HepG2 (cell line): ENCODE data around the gene IL5RA. TPM values are rescaled to one million over a fixed set of nuclear protein-coding genes. Genes with fewer than 3 reads are reported as not detected.
A peak's percentile ranks its signal among the peaks of the same experiment; 100 is the strongest.

Experiments
- BRF2 ChIP-seq: sonication (generic); formaldehyde crosslinking; IDR thresholded peaks from 2 replicates; pipeline ENCODE4 v1.8.1; 2022; ENCODE audit warnings: mild to moderate bottlenecking, missing genetic modification reagents
- DPF2 ChIP-seq: sonication (generic); formaldehyde crosslinking; IDR thresholded peaks from 2 replicates; pipeline ENCODE4 v1.4.0; 2020; ENCODE audit warnings: mild to moderate bottlenecking, low read depth, missing genetic modification reagents, borderline replicate concordance
- FOXK2 ChIP-seq: fragments of 450-650 bp; IDR thresholded peaks from 2 replicates; pipeline ENCODE4 v1.6.1; 2016
- MIXL1 ChIP-seq: IDR thresholded peaks from 2 replicates; pipeline ENCODE4 v1.6.1; 2016
- NAIF1 ChIP-seq: sonication (generic); formaldehyde crosslinking; IDR thresholded peaks from 2 replicates; pipeline ENCODE4 v1.5.0; 2020; ENCODE audit warnings: mild to moderate bottlenecking, missing genetic modification reagents, borderline replicate concordance
- NFRKB ChIP-seq: fragments of 450-650 bp; IDR thresholded peaks from 2 replicates; pipeline ENCODE4 v1.6.1; 2017
- NR2F6 ChIP-seq, 2 experiments: IDR thresholded peaks; 2 replicates each; pipeline ENCODE4 v1.6.1; 2016; ENCODE audit warnings: antibody characterized with exemption in 1 of 2, mild to moderate bottlenecking in 1 of 2
- ZBTB7A ChIP-seq: sonication (generic); formaldehyde crosslinking; IDR thresholded peaks from 2 replicates; pipeline ENCODE4 v1.8.0; 2022; ENCODE audit warnings: mild to moderate bottlenecking, missing genetic modification reagents
- ZNF234 ChIP-seq: sonication (generic); formaldehyde crosslinking; conservative IDR thresholded peaks from 2 replicates; pipeline ENCODE4 v1.5.1; 2020; ENCODE audit warnings: mild to moderate bottlenecking, missing genetic modification reagents
- ZNF280D ChIP-seq: sonication (generic); formaldehyde crosslinking; IDR thresholded peaks from 2 replicates; pipeline ENCODE4 v1.5.1; 2020; ENCODE audit warnings: mild to moderate bottlenecking, missing genetic modification reagents
- ZNF331 ChIP-seq: sonication (generic); formaldehyde crosslinking; IDR thresholded peaks from 2 replicates; pipeline ENCODE4 v1.4.0; 2020; ENCODE audit warnings: missing genetic modification reagents
- ZNF350 ChIP-seq: sonication (generic); formaldehyde crosslinking; IDR thresholded peaks from 2 replicates; pipeline ENCODE4 v1.4.0; 2020; ENCODE audit warnings: mild to moderate bottlenecking, low read depth, missing genetic modification reagents, borderline replicate concordance
- ZNF44 ChIP-seq: sonication (generic); formaldehyde crosslinking; IDR thresholded peaks from 2 replicates; pipeline ENCODE4 v1.5.1; 2020; ENCODE audit warnings: mild to moderate bottlenecking, missing genetic modification reagents
- polyA plus RNA-seq, 8 experiments: library from polyadenylated mRNA; depleted of rRNA in 3 of 8; stranded (reverse) in 7 of 8; unstranded in 1 of 8; fragments of >200 nt; fragmentation: Illumina TruSeq in 4 of 8; extraction: Trizol in 4 of 8; gene quantifications; 2 replicates each; pipeline versions ENCODE4 v1.2.1 to v1.2.3, GENCODE V29; 2011 to 2016; ENCODE audit warnings: low read depth in 4 of 8, missing spikeins in 1 of 8, mixed read lengths in 1 of 8; ENCODE audit not compliant: insufficient read depth in 1 of 8
- total RNA-seq, 5 experiments: library from RNA; depleted of rRNA; stranded (reverse); fragments of >200 nt; fragmentation: Illumina TruSeq; extraction: Trizol; gene quantifications; 2 replicates each; pipeline ENCODE4 v1.2.3, GENCODE V29; 2016; ENCODE audit warnings: low read depth in 1 of 5
- TF ChIP-seq, protein P1 (sequence below): sonication (generic); formaldehyde crosslinking; IDR thresholded peaks from 2 replicates; pipeline ENCODE4 v1.9.0; 2021; ENCODE audit warnings: missing genetic modification reagents, borderline replicate concordance
- TF ChIP-seq, protein P2 (sequence below): fragments of 450-650 bp; IDR thresholded peaks from 2 replicates; pipeline ENCODE4 v1.6.1; 2017
- TF ChIP-seq, protein P3 (sequence below): IDR thresholded peaks from 2 replicates; pipeline ENCODE4 v1.6.1; 2016
- TF ChIP-seq, protein P4 (sequence below): sonication (generic); formaldehyde crosslinking; IDR thresholded peaks from 2 replicates; pipeline ENCODE4 v1.5.0; 2020; ENCODE audit warnings: mild to moderate bottlenecking, missing genetic modification reagents

Gene IL5RA
- total and polyA plus RNA-seq, 2 of the 13 experiments (the other 11 are each of a cell fraction or from before 2014, with no cell fraction given), result not detected

GRCh38 chr3:3126477-3127431 is 16.6 kb upstream of the IL5RA start, which contains the start of gene TRNT1 (continued):
- TF ChIP-seq ZNF331 (CRISPR knock-in tag) (no peak), NAIF1 (CRISPR knock-in tag) (0 out of 2 replicates have a peak, but pooled peaks have one; percentile 63), ZNF234 (CRISPR knock-in tag) (peak; percentile 87; the same call in 1 of the 2 replicates), BRF2 (CRISPR knock-in tag) (peak; percentile 35; the same call in 1 of the 2 replicates), ZNF44 (CRISPR knock-in tag) (0 out of 2 replicates have a peak, but pooled peaks have one; percentile 76), NR2F6 (IDR thresholded peaks at IDR 0.05) (no peak), NR2F6 (CRISPR knock-in tag; IDR thresholded peaks at IDR 0.05) (0 out of 2 replicates have a peak, but pooled peaks have one; percentile 19), MIXL1 (CRISPR knock-in tag) (no peak), FOXK2 (no peak), DPF2 (CRISPR knock-in tag) (no peak), ZBTB7A (CRISPR knock-in tag) (peak; percentile 47; the same call in 1 of the 2 replicates), ZNF280D (CRISPR knock-in tag) (no peak), ZNF350 (CRISPR knock-in tag) (0 out of 2 replicates have a peak, but pooled peaks have one; percentile 46), NFRKB (no peak)
- TF ChIP-seq, protein P1, sequence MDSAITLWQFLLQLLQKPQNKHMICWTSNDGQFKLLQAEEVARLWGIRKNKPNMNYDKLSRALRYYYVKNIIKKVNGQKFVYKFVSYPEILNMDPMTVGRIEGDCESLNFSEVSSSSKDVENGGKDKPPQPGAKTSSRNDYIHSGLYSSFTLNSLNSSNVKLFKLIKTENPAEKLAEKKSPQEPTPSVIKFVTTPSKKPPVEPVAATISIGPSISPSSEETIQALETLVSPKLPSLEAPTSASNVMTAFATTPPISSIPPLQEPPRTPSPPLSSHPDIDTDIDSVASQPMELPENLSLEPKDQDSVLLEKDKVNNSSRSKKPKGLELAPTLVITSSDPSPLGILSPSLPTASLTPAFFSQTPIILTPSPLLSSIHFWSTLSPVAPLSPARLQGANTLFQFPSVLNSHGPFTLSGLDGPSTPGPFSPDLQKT (CRISPR knock-in tag), result no peak
- TF ChIP-seq, protein P2, sequence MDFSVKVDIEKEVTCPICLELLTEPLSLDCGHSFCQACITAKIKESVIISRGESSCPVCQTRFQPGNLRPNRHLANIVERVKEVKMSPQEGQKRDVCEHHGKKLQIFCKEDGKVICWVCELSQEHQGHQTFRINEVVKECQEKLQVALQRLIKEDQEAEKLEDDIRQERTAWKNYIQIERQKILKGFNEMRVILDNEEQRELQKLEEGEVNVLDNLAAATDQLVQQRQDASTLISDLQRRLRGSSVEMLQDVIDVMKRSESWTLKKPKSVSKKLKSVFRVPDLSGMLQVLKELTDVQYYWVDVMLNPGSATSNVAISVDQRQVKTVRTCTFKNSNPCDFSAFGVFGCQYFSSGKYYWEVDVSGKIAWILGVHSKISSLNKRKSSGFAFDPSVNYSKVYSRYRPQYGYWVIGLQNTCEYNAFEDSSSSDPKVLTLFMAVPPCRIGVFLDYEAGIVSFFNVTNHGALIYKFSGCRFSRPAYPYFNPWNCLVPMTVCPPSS, result no peak
- TF ChIP-seq, protein P3, sequence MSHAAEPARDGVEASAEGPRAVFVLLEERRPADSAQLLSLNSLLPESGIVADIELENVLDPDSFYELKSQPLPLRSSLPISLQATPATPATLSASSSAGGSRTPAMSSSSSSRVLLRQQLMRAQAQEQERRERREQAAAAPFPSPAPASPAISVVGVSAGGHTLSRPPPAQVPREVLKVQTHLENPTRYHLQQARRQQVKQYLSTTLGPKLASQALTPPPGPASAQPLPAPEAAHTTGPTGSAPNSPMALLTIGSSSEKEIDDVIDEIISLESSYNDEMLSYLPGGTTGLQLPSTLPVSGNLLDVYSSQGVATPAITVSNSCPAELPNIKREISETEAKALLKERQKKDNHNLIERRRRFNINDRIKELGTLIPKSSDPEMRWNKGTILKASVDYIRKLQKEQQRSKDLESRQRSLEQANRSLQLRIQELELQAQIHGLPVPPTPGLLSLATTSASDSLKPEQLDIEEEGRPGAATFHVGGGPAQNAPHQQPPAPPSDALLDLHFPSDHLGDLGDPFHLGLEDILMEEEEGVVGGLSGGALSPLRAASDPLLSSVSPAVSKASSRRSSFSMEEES (CRISPR knock-in tag), result no peak
- TF ChIP-seq, protein P4, sequence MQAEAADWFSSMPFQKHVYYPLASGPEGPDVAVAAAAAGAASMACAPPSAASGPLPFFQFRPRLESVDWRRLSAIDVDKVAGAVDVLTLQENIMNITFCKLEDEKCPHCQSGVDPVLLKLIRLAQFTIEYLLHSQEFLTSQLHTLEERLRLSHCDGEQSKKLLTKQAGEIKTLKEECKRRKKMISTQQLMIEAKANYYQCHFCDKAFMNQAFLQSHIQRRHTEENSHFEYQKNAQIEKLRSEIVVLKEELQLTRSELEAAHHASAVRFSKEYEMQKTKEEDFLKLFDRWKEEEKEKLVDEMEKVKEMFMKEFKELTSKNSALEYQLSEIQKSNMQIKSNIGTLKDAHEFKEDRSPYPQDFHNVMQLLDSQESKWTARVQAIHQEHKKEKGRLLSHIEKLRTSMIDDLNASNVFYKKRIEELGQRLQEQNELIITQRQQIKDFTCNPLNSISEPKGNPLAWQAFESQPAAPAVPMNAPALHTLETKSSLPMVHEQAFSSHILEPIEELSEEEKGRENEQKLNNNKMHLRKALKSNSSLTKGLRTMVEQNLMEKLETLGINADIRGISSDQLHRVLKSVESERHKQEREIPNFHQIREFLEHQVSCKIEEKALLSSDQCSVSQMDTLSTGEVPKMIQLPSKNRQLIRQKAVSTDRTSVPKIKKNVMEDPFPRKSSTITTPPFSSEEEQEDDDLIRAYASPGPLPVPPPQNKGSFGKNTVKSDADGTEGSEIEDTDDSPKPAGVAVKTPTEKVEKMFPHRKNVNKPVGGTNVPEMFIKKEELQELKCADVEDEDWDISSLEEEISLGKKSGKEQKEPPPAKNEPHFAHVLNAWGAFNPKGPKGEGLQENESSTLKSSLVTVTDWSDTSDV (CRISPR knock-in tag), result no peak
